MM.1S (cell line): ENCODE data around the gene RAPSN.

Source experiments
- DNase-seq: peaks from one replicate; pipeline ENCODE4 v3.0.0-alpha.2; 2015
- H2AFZ ChIP-seq: fragments of 300-600 bp; sonication (generic); 2 replicates; pipeline ENCODE4 v1.6.0; 2016; ENCODE audit warnings: antibody characterized with exemption, low read length
- H3F3A ChIP-seq: fragments of 300-600 bp; sonication (generic); 2 replicates; pipeline ENCODE4 v1.6.1; 2016; ENCODE audit warnings: mild to moderate bottlenecking, antibody characterized with exemption, low read length, moderate library complexity, mixed read lengths; ENCODE audit not compliant: insufficient read depth
- H3K27ac ChIP-seq: fragments of 300-600 bp; sonication (generic); 2 replicates; pipeline ENCODE4 v1.5.1; 2016; ENCODE audit warnings: mild to moderate bottlenecking, low read length
- H3K27me3 ChIP-seq: fragments of 300-600 bp; sonication (generic); replicated peaks from 2 replicates; pipeline ENCODE4 v1.6.0; 2016; ENCODE audit warnings: low read length; ENCODE audit not compliant: insufficient read depth
- H3K36me3 ChIP-seq: fragments of 300-600 bp; sonication (generic); replicated peaks from 2 replicates; pipeline ENCODE4 v1.6.1; 2016; ENCODE audit warnings: mild to moderate bottlenecking, low read length, mixed read lengths; ENCODE audit not compliant: insufficient read depth
- H3K4me1 ChIP-seq: fragments of 300-600 bp; sonication (generic); 2 replicates; pipeline ENCODE4 v1.6.1; 2016; ENCODE audit warnings: low read length, mixed read lengths
- H3K4me2 ChIP-seq: fragments of 300-600 bp; sonication (generic); 2 replicates; pipeline ENCODE4 v1.6.0; 2016; ENCODE audit warnings: low read depth, low read length
- H3K4me3 ChIP-seq: fragments of 300-600 bp; sonication (generic); 2 replicates; pipeline ENCODE4 v1.5.1; 2016; ENCODE audit warnings: low read length, mixed read lengths
- H3K79me2 ChIP-seq: fragments of 300-600 bp; sonication (generic); 2 replicates; pipeline ENCODE4 v1.6.1; 2016; ENCODE audit warnings: mixed run types, low read length, mixed read lengths
- H3K9ac ChIP-seq: fragments of 300-600 bp; sonication (generic); 2 replicates; pipeline ENCODE4 v1.6.1; 2016; ENCODE audit warnings: low read length, mixed read lengths
- H3K9me2 ChIP-seq: fragments of 300-600 bp; sonication (generic); replicated peaks from 2 replicates; pipeline ENCODE4 v1.6.1; 2016; ENCODE audit warnings: mild to moderate bottlenecking, low read length, mixed read lengths; ENCODE audit not compliant: insufficient read depth
- H3K9me3 ChIP-seq: fragments of 300-600 bp; sonication (generic); replicated peaks from 2 replicates; pipeline ENCODE4 v1.6.1; 2016; ENCODE audit warnings: mild to moderate bottlenecking, low read length, mixed read lengths; ENCODE audit not compliant: insufficient read depth
- H4K20me1 ChIP-seq: fragments of 300-600 bp; sonication (generic); 2 replicates; pipeline ENCODE4 v1.6.1; 2016; ENCODE audit warnings: mild to moderate bottlenecking, low read length, moderate library complexity, mixed read lengths; ENCODE audit not compliant: insufficient read depth
- EZH2 ChIP-seq: fragments of 300-600 bp; sonication (generic); optimal IDR thresholded peaks from 2 replicates; pipeline ENCODE3; 2017; ENCODE audit warnings: low read depth, mild to moderate bottlenecking, antibody characterized with exemption, low read length, mixed read lengths
- EZH2phosphoT487 ChIP-seq: fragments of 300-600 bp; sonication (generic); IDR thresholded peaks from 2 replicates; pipeline ENCODE4 v1.6.1; 2018; ENCODE audit warnings: antibody characterized with exemption, low read length
- TF ChIP-seq, protein P1 (sequence below): fragments of 300-600 bp; sonication (generic); IDR thresholded peaks from 2 replicates; pipeline ENCODE4 v1.5.1; 2016; ENCODE audit warnings: antibody characterized with exemption, low read length, mixed read lengths

Gene RAPSN

DNA sequence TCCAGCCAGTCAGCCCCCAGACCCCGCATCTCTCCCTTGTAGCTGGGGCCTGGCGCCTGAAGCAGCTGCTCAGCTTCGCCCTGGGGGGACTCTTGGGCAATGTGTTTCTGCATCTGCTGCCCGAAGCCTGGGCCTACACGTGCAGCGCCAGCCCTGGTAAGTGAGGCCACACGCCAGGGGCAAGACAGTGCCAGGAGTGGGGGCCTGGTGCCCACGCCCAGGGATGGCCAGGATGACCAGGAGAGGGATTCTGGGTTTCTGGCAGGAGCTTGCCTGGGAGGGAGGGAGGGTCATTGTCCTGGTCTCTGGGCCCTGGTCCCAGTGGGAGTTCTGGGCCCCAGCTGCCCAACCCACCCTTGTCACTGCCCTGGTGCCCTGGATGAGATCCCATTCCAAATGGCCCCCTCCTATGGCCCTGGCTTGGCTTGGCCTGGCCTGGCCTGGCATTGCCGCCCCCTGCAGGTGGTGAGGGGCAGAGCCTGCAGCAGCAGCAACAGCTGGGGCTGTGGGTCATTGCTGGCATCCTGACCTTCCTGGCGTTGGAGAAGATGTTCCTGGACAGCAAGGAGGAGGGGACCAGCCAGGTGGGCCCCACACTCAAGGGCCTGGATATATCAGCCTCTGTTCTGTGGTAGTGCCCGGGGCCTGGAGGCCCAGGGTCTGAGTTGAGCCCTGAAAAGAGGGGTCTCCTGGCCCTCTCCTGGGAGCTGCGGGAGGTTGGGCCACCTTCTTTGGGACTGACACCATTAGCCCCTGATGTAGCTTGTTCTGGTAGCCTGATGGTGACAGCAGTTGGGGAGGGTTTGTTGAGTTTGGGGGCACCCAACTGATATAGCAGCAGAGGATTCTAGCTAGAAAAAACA, 36.8 kb downstream of the RAPSN start:
- TF ChIP-seq, protein P1, sequence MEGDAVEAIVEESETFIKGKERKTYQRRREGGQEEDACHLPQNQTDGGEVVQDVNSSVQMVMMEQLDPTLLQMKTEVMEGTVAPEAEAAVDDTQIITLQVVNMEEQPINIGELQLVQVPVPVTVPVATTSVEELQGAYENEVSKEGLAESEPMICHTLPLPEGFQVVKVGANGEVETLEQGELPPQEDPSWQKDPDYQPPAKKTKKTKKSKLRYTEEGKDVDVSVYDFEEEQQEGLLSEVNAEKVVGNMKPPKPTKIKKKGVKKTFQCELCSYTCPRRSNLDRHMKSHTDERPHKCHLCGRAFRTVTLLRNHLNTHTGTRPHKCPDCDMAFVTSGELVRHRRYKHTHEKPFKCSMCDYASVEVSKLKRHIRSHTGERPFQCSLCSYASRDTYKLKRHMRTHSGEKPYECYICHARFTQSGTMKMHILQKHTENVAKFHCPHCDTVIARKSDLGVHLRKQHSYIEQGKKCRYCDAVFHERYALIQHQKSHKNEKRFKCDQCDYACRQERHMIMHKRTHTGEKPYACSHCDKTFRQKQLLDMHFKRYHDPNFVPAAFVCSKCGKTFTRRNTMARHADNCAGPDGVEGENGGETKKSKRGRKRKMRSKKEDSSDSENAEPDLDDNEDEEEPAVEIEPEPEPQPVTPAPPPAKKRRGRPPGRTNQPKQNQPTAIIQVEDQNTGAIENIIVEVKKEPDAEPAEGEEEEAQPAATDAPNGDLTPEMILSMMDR: peak; percentile 90
- no peak for TF ChIP-seq EZH2phosphoT487
- TF ChIP-seq EZH2: no peak
- Histone ChIP-seq H3K36me3 (no peaks in the 10 kb centered on the region), H3K27ac (no peak overlapping the region), H3K9ac (no peak overlapping the region), H2AFZ (no peak overlapping the region), H3K79me2 (no peaks in the 10 kb centered on the region), H3K4me2 (no peak overlapping the region), H3K9me3 (no peaks in the 10 kb centered on the region), H3F3A (peaks cover 9% of the 10 kb centered on the region), H3K4me1 (peaks cover 10% of the 10 kb centered on the region), H3K27me3 (no peaks in the 10 kb centered on the region), H4K20me1 (no peaks in the 10 kb centered on the region), H3K4me3 (no peak overlapping the region), H3K9me2 (no peaks in the 10 kb centered on the region)
- peak; percentile 50 for DNase-seq

DNA sequence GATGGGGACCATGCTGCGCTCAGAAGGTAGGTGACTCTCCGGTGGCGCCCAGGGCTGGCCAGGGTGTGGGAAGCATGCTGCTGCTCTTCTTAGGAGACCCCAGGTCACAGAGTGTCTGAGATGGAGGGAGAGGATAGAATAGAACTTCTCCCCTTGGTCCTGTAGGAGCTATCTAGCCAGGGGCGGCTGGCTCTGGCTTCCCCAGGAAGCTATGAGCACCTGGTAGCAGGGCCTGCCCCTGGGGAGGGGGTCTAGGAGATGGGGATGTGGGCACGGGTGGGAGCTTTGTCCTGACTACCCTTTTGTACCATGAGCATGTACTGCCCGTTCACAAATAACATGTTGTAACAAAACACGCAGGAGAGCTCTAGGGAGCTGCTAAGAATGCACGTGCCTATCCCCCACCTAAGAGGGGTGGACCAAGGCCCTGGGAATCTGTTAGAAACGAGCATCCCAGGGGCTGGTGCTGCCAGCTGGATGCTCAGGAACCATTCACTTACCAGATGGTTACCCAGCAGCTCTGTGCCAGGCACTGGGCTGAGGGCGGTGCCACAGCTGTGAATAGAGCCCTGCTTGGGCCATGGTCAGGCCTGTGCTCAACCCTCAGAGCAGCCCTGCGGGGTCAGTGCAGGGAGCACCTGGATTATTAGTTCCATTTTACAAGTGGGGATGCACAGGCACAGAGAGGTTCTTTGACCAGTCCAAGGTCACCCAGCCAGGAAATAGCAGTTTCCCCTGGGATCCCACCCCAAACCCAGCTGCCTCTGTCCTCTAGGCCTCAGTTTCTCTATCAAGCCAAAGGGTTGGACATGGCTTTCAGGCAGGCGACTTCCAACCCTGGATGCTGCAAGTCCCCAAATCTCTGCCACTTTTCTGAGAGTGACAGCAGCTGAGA, 38.3 kb downstream of the RAPSN start:
- no peak overlapping the region for H3K27ac ChIP-seq
- no peak overlapping the region for H3K9ac ChIP-seq
- peaks cover 15% of the 10 kb centered on the region for H3K4me1 ChIP-seq
- TF ChIP-seq EZH2 (no peak), EZH2phosphoT487 (no peak)
- TF ChIP-seq, protein P1: no peak
- H3K4me3 ChIP-seq: no peak overlapping the region
- H3K36me3 ChIP-seq: no peaks in the 10 kb centered on the region
- H3K9me3 ChIP-seq: no peaks in the 10 kb centered on the region
- H3F3A ChIP-seq: peaks cover 10% of the 10 kb centered on the region
- H3K79me2 ChIP-seq: no peaks in the 10 kb centered on the region
- no peak overlapping the region for H3K4me2 ChIP-seq
- no peaks in the 10 kb centered on the region for H4K20me1 ChIP-seq
- no peak overlapping the region for H2AFZ ChIP-seq
- H3K9me2 ChIP-seq: no peaks in the 10 kb centered on the region
- no peaks in the 10 kb centered on the region for H3K27me3 ChIP-seq
- no peak for DNase-seq

DNA sequence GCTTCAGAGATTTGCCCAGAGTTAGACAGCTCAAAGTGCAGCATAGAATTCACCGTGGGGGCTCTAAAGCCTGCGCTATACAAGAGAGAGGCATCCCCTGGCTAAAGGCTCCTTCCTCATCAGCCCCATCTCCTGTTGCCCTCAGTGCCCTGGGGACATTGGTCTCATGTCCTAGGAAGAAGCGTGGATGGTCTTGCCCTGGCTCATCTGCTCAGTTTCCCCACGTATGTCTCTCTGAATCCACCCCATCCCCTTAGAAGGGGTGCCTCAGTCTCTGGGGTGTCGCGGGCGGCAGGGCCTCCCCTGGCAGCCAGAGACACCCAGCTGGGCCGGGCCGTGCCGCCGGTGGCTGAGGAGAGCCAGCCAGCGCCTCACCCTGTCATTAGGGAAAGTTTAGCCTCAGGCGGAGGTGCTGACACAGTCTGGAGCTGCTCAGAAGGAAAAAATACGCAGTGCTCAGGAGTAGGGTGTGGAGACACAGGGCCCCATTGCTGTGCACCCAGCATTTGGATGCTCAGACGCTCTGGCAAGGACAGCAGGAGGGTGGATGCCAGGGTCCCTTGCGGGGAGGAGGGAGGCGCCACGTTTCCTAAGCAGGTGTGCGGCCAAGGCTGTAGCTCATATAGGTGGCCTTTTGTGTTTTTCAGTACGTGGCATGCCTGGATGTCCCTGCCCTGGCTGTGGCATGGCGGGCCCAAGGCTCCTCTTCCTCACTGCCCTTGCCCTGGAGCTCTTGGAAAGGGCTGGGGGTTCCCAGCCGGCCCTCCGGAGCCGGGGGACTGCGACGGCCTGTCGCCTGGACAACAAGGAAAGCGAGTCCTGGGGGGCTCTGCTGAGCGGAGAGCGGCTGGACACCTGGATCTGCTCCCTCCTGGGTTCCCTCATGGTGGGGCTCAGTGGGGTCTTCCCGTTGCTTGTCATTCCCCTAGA, 39.2 kb downstream of the RAPSN start:
- H3F3A ChIP-seq: peaks cover 10% of the 10 kb centered on the region
- H3K27ac ChIP-seq: no peak overlapping the region
- no peaks in the 10 kb centered on the region for H3K27me3 ChIP-seq
- H3K36me3 ChIP-seq: no peaks in the 10 kb centered on the region
- no peak for DNase-seq
- H2AFZ ChIP-seq: no peak overlapping the region
- peaks cover 15% of the 10 kb centered on the region for H3K4me1 ChIP-seq
- H4K20me1 ChIP-seq: no peaks in the 10 kb centered on the region
- no peak overlapping the region; the same call in 1 of the 2 replicates for H3K9ac ChIP-seq
- H3K9me3 ChIP-seq: no peaks in the 10 kb centered on the region
- TF ChIP-seq EZH2: no peak
- peak overlapping the region; percentile 96; the same call in 1 of the 2 replicates for H3K4me2 ChIP-seq
- no peaks in the 10 kb centered on the region for H3K9me2 ChIP-seq
- no peak overlapping the region for H3K4me3 ChIP-seq
- no peaks in the 10 kb centered on the region for H3K79me2 ChIP-seq
